ENCODE measurements around the gene GPX4.
A peak's percentile ranks its signal among the peaks of the same experiment; 100 is the strongest.

Gene GPX4, protein sequence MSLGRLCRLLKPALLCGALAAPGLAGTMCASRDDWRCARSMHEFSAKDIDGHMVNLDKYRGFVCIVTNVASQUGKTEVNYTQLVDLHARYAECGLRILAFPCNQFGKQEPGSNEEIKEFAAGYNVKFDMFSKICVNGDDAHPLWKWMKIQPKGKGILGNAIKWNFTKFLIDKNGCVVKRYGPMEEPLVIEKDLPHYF

DNA sequence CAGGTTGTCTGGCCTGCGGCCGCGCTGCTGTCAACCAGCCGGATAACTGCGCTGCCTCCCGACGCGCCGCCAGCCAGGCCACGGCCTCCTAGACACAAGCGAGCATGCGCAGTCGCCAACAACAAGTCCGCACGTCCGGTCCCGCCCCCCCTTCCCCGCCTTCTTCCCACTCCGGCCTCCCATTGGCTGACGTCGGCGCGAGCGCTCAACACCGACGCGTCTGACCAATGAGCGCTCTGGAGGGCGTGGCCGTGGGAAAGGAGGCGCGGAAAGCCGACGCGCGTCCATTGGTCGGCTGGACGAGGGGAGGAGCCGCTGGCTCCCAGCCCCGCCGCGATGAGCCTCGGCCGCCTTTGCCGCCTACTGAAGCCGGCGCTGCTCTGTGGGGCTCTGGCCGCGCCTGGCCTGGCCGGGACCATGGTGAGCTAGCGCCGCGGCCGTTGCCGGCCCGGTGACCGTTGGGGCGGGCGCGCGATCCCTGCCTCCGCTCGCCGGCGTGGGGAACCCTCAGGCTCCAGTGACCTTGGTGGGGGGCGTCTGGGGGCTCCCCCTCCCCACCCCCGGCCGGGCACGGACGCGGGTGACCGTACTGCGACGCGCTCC is at the start of gene GPX4:
TSS of gene GPX4 (plus strand) at position 287 of the 603 bp plus-strand sequence. CDS start at position 337, 50 bp downstream.
- FAIRE-seq: peak; percentile 94

DNA sequence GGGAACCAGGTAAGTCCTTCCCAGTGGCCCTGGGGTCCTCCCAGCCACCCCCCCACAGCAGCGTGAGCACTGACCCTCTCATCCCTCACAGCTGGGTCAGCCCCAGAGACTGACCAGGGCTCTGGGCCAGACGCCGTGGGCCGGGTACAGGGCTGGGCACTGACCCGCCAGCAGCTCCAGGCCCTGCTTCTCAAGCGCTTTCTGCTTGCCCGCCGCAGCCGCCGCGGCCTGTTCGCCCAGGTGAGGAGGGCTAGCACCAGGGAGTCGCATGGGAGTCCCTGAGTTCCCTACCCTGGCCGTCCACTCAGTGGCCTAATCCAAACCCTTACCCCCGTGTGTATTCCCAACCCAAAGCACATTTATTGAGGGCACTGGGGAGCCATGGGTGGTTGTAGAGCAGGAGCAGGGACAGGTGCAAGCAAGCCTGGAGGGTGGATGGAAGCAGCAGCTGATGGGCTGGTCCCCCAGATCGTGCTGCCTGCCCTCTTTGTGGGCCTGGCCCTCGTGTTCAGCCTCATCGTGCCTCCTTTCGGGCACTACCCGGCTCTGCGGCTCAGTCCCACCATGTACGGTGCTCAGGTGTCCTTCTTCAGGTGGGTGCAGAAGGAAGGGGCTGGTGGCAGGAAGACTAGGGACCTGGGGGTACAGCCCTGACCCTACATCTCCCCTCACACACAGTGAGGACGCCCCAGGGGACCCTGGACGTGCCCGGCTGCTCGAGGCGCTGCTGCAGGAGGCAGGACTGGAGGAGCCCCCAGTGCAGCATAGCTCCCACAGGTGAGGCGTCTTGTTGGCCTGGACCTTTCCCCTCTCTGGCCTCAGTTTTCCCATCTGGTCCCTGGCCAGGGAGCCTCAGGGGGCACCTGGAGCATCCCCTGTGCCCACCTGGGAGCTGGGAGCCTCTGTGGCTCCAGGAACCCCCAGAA is 49.4 kb upstream of the GPX4 start:
- FAIRE-seq: no peak

DNA sequence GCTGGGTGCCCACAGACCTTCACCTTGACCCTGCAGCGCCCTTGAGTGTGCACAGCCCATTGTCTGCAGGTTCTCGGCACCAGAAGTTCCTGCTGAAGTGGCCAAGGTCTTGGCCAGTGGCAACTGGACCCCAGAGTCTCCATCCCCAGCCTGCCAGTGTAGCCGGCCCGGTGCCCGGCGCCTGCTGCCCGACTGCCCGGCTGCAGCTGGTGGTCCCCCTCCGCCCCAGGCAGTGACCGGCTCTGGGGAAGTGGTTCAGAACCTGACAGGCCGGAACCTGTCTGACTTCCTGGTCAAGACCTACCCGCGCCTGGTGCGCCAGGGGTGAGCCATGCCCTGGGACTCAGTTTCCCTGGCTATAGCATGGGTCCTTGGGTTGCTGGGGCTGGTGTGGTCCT is 48.8 kb upstream of the GPX4 start:
- no peak for FAIRE-seq

DNA sequence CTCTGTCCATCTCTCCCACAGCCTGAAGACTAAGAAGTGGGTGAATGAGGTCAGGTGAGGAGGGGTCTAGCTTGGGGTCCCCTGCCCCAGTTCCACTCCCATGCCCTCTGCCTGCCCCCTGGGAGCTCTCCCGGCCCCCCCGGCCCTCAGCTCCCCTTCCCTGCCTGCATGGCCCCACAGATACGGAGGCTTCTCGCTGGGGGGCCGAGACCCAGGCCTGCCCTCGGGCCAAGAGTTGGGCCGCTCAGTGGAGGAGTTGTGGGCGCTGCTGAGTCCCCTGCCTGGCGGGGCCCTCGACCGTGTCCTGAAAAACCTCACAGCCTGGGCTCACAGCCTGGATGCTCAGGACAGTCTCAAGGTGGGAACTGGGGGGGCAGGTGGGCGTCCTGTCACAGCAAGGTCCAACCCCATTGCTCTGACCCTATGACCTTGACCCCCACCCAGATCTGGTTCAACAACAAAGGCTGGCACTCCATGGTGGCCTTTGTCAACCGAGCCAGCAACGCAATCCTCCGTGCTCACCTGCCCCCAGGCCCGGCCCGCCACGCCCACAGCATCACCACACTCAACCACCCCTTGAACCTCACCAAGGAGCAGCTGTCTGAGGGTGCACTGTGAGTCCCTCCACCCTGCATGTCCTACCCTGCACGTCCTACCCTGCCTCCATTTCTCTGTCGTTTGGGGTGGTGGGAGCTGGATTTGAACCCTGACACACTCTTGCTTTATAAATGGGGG is 47.7 kb upstream of the GPX4 start:
- FAIRE-seq: no peak

DNA sequence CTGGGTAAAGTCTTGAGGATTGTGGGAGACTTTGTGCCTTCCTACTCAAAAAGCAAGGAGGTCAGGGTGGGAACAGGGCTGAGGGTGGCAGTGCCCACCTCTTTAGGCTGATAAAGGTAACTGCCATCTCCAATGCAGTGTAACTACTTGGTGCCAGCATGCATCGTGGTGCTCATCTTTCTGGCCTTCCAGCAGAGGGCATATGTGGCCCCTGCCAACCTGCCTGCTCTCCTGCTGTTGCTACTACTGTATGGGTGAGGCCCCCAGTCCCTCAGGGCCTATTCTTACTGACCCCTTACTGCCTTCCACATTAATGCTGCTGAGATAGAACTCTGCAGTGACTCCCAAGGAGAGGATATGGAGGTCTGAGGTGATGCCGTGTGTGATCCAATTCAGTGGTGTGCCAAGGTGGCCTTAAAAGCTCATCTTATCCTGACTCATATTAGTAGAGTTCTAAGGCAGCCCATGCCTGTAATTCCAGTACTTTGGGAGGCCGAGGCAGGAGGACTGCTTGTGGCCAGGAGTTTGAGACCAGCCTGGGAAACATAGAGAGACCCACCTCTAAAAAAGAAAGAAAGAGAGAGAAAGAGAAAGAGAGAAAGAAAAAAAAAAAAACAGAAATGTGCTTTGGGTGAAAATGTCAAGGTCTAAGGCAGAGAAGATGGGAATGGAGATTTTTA is 46.5 kb upstream of the GPX4 start:
- no peak for FAIRE-seq

DNA sequence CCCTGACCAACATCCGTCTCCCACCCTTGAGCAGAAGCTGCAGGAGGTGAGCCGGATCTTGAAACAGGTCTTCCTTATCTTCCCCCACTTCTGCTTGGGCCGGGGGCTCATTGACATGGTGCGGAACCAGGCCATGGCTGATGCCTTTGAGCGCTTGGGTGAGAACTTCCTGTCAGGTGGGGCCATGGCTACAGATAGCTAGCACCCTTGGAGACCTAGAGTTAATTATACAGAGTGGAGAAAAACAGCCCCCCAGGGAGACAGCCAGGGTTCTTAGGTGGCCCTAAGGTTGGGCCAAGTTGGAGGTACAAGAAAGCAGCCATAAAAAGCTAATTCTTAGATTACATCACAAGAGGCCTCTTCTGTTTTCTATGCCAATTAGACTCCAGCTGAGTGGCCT is 45.7 kb upstream of the GPX4 start:
- no peak for FAIRE-seq

DNA sequence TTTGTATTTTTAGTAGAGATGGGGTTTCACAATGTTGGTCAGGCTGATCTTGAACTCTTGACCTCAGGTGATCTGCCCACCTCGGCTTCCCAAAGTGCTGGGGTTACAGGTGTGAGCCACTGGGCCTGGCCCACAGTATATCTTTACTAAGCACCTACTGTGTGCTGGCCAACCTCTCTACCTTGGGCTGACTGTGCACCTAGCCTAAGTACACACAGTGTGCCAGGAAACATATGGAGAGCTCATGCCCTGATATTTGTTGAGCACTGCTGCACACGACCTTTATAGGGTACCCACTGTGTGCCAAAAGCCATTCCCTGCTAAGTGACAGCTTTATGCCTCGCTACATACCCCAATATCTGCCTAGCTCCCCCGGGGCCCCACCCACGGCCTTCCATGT is 43.1 kb upstream of the GPX4 start:
- no peak for FAIRE-seq

DNA sequence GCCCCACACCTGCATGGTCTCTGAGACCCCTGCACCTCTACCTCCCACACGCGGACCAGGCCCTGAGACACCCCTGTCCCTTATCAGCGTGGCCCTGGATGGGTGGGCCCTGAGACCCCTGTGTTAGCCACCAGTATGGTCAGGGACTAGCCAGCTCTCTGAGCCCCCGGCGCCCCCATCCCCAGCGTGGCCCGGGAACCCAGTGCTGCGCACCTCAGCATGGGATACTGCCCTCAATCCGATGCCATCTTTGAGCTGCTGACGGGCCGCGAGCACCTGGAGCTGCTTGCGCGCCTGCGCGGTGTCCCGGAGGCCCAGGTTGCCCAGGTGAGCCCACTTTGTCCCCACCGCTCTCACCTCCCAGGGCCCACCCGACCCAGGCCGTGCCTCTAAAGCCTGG is 41.8 kb upstream of the GPX4 start:
- no peak for FAIRE-seq

DNA sequence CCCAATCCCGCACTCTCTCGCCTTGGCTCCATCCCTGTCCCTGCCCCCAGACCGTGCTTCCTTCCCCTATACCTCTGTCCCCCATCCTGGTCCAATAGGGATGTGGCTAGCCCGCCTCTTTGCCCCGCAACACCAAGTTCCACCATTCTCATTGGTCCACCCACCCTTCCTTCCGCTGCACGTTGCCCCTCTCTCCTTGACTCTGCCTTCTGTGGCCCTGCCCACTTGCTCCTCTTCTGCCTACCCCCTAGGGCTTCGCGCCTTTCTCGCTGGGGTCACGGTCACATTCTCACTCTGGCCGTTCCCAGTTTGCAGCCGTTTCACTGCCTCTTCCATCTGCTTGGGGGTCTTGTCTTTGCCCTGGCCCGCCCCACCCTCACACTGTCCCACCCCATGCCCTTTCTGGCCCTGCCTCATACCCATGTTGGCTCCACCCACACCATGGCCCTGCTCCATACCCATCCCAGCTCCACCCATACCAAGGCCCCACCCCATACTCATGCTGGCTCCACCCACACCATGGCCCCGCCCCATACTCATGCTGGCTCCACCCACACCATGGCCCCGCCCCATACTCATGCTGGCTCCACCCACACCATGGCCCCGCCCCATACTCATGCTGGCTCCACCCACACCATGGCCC is 41.3 kb upstream of the GPX4 start:
- no peak for FAIRE-seq

DNA sequence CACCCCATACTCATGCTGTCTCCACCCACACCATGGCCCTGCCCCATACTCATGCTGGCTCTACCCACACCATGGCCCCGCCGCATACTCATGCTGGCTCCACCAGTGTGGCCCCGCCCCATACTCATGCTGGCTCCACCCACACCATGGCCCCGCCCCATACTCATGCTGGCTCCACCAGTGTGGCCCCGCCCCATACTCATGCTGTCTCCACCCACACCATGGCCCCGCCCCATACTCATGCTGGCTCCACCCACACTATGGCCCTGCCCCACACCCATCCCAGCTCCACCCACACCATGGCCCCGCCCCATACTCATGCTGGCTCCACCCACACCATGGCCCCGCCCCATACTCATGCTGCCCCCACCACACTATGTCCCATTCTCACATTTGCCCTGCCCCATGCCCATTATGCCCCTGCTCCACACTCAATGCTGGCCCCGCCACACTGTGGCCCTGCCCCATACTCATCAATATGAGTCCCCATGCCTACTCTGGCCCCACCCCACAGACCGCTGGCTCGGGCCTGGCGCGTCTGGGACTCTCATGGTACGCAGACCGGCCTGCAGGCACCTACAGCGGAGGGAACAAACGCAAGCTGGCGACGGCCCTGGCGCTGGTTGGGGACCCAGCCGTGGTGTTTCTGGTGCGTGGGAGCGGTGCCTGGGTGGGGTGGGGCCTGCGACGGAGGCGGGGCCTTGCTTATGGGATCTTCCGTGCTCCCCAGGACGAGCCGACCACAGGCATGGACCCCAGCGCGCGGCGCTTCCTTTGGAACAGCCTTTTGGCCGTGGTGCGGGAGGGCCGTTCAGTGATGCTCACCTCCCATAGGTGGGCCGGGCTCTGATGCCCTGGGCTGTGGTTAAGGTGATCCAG is 40.5 kb upstream of the GPX4 start:
- no peak for FAIRE-seq

DNA sequence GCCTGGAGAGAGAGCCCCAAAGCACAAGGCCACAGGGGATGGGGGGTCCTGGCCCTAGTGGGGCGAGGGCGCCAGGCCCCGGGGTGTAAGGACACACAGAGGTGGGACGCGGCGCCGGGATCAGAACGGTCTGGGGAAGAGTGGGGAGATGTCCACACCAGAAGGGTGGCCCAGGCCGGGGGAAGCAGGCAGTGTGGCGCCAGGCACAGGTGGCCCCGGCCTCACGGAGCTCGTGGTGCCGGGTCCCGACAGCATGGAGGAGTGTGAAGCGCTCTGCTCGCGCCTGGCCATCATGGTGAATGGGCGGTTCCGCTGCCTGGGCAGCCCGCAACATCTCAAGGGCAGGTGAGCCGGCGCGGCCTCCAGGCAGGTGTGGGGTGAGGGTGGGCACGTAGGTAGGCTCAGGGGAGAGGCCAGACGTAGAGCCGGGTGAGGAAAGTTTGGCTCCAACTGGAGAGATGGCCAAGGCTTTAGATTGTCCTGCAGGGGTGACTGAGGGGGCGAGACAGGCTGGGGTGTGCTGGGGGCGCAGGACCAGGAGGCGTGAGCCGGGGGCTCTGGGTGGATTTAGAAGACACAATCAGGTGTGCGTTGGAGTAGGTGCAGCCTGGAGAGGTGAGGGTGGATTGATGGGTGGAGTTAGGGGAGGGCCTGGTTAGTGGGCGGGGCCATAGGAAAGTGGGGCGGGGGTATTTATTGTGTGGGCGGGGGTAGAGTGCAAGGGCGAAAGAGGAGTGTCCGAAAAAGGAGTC is 39.7 kb upstream of the GPX4 start:
- no peak for FAIRE-seq

DNA sequence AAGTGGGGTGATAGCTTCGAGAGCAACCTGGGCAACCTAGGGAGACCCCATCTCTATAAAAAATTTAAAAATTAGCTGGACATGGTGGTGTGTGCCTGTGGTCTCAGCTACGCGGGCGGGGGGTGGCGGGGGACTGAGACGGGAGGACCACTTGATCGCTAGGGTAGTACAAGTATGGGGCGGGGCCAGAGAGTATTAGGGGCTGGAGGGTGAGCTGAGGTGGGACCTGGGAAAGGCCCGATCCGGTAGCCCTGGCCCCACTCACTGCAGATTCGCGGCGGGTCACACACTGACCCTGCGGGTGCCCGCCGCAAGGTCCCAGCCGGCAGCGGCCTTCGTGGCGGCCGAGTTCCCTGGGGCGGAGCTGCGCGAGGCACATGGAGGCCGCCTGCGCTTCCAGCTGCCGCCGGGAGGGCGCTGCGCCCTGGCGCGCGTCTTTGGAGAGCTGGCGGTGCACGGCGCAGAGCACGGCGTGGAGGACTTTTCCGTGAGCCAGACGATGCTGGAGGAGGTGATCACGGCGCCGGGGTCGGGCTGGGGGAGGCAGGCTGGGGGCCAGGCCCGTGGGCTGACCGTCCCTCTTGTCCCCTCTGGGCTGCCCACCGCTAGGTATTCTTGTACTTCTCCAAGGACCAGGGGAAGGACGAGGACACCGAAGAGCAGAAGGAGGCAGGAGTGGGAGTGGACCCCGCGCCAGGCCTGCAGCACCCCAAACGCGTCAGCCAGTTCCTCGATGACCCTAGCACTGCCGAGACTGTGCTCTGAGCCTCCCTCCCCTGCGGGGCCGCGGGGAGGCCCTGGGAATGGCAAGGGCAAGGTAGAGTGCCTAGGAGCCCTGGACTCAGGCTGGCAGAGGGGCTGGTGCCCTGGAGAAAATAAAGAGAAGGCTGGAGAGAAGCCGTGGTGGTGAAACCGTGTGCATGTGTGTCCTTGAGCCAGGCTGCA is 38.9 kb upstream of the GPX4 start:
- FAIRE-seq: no peak

DNA sequence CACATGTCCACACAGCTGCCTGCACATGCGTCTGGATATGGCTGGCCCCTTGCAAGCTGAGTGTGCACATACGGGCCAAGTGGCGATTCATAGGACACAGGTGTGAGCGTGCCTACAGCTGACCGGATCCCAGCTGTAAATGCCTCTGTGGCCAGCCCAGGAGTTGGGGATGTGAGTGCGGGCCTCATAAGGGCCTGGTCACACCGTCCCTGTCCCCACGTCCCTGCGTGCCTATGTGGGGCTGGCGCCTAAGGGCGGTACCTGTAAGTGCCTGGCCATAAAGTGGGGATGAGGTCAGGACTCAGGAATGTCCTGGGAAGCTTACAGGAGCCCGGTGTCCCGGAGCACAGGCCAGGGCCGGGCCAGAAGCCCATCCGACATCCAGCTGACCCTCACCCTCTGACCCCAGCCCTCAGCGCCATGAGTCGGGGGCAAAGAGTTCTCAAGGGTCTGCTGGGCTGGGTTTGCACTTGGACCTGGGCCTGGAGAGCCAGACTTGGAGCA is 38.1 kb upstream of the GPX4 start:
- no peak for FAIRE-seq

DNA sequence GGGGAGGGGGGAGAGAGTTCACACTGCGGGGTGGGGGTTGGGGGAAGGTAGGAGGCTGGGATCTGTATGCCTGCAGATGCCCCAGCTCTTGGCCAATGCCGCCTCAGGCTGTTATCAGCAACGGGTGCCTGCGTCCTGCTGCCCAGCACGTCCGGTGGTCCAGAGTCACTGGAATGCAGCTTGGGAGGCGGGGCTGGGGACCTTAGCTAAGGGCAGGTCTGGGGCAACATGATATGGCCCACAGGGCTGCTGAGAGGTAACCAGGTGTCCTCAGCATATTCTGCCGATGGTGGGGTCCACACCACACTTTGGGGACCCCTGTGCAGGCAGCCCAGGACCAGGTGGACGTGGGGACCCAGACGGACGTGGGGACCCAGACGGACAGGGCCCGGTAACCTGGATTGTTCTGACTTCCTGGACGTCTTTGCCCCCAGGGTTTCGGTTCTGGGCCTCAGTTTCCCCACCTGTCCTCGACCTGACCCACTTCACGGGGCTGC is 37.5 kb upstream of the GPX4 start:
- no peak for FAIRE-seq

DNA sequence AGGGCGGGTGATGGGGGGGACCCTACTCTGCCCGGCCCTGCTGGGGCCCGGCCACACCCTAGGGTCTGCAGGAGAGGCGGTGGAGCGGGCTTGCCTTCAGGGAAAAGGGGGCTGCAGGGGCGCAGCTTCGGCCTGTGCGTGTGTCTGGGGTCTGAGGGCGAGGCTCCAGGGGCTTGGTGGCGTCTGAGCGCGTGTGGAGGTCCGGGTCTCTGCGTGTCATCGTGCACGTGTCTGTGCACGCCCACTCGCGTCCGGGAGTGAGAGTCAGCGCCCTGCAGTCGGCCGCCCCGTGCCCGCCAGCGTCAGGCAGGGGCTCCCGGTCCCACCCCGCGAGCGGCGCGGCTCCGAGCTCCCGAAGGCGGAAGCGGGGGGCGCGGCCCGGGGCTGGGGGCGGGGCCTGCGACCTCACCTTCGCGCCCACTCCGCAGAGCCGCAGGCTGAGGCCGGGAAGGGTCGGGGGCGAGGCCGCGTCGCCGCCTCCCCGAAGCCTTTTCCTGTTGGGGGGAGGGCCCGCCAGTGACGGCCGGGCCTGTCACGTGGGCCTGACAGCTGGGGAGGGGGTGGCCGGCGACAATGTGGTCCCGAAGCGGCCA is 37.0 kb upstream of the GPX4 start, which contains the start of gene ARHGAP45:
TSS of gene ARHGAP45 (plus strand) at position 420 of the 593 bp plus-strand sequence. CDS start 239 bp downstream, outside the sequence.
- FAIRE-seq: no peak

DNA sequence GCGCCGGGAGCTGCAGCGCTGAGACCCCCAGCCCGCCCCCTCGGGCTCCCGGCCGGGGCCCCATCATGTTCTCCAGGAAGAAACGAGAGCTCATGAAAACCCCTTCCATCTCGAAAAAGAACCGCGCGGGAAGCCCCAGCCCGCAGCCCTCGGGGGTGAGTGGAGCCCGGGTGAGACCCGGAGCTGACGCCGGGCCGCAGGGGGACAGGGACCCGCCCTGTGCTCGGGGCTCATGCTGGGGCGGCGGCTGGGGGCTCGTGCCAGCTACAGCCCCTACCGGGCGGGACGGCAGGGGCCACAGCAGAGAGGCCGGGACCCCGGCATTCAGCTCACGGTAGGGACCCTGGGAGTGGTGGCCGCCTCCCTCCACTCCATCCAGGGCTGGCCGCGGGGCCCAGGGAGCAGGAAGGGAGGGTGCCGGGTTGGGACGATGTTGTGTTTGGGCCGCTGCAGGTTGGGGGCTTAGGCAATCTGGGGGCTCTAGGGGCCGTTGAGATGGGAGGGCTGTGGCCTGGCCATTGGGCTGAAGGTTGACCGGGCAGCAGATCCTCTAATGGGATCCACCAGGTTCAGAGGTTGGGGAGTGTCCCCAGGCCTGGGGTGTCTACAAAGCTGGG is 36.3 kb upstream of the GPX4 start:
- no peak for FAIRE-seq
